HuH-7.5 (cell line): Measurements from ENCODE around the gene PGC.

Experiments used
- DNase-seq: peaks from one replicate; pipeline ENCODE4 v3.0.0; 2011; ENCODE audit warnings: low spot score

Gene PGC

DNA sequence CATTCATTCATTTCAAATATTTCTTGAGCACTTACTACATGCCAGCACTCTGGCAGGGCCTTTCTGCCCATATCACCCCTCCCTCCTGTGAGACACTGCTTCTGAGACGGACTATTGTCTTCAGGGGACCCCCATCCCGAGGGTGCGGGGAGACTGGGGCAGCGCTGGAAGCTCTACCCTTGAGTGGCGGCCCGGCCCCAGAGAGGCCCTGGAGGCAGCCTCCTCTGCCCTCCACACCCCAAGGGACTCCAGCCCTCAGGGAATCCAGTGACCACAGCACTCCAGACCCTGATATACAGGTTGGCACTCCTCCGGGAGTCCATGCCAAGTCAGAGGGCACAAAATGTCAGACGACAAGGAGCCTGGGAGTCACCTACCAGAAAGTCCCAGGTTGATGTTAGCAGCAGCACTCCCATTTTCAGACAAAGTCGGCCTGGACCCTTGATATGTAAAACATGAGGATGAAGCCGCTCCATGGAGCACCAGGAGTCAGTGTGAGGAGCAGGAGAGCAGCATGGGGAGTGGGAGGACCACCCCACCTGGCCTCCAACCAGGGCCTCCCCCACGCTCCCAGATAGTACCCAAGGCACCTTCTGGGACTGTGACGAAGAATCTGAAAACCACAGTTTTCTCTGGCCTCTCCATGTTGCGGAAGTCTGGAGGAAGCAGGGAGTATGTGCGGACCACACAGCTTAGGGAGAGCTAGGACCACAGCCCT, 32.5 kb downstream of the PGC start:
- DNase-seq = no peak

DNA sequence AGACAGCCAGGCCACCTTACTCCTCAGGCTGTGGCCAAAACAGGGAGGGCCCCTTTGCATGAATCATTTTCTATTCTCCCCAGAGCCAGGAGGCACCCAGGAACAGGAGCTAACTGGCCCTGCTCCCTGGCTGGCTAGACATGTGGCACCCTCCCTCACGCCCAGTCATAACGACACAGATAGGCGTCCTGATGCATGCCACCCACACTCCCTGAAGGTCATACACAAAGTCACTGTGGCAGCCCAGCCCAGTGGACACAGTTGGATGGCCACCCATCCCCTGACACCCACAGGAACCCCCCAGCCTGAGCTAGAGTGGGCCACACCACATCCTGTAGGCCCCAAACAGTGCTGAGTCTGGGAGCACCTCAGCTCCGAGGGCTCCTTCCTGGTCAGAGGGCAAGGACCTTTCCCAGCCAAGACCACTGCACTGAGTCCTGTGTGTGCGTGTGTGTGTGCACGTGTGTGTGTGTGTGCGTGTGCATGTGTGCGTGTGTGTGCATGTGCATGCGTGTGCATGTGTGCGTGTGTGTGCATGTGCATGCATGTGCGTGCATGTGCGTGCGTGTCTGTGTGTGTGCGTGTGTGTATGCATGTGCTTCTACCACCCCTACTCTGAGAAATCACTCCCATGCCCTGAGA, 33.4 kb downstream of the PGC start:
- no peak for DNase-seq

DNA sequence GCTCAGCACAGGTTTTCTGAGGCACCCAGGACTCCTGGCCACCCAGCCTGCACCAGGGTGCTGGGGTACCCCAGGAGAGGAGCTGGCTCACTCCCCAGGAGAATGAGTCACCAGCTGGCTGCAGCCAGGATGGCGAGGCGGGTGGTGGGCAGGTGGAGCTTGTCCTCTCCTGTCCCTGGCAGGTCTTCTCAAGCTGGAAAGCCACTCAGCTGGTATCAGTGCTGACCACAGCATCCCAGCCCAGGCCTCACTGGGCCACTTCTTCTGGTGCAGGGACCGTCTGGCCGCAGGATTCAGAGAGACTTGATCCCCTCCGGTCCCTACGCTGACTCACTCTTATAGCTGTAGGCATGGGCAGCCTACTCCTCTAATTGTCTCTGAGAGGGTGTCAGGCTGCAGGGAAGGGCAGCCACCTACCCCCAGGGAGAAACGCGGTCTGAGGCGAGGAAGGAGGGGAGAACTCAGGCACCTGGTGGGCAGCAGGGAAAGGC, 34.0 kb downstream of the PGC start:
- DNase-seq = no peak

DNA sequence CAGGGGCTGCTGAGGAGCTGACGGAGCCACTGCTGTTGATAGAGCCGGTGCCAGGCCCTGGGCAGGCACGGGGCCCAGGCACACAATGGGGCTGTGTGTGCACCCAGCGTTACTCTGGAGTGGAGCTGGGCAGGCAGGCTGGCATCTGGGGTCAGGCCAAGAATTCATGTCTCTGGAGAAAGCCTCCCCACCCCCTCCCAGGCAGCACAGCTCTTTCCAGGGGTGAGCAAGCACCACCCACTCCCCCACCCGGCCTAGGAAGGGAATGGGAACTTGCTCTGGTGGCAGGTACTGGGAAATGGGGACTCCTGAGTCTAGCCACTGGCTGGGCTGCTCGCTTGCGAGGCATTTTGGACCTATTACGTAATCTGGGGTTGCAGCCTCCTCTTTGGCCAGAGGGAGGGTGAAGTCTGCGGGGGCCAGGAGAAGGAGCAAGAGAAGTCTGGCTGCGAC, 34.5 kb downstream of the PGC start:
- no peak for DNase-seq

DNA sequence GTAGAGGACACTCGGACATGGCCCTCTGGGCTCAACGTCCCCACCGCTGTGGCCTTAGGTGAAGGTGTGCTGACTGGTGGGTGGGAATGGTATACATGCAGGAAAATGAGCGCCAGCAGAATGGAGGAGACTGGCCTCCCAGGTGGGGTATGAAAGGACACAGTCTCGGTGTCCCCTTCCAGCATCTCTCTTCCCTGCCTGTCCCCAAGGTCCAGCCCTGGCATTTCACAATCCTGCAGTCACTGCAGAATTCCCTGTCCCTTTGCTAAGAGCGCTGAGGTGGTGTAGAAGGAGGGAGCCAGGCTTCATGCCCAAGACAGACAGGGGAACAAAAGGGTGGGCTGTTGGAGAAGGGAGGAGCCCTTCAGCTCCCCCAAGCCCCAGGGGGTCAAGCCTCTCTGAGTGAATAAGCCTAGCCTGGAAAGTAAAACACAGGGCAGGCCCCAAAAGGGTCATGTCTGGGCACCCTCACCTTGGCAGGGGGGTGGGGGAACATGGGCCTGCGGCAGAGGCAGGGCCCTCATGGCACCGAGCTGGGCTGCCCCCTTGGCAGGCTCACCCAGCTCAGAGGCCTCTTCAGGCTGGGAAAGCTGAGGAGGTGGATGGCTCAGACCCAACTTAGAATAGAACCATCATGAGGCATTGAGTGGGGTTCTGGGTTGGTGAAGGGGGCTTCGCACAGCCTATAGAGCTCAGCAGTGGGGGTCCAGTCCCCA, 35.7 kb downstream of the PGC start:
- DNase-seq = no peak

DNA sequence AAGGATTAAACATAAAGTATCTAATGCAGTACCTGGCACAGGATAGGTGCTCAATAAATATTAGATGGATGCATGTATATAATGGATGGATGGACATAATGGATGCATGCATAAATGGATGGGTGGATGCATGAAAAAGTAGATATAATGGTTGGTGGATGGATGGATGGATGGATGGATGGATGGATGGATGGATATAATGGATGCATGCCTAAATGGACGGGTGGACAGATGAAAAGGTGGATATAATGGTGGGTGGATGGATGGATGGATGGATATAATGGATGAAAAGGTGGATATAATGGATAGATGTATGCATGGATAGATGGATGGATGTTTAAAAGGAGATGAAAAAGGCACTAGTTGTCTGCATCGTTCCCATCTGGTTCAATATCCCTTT, 37.8 kb downstream of the PGC start:
- DNase-seq = no peak

DNA sequence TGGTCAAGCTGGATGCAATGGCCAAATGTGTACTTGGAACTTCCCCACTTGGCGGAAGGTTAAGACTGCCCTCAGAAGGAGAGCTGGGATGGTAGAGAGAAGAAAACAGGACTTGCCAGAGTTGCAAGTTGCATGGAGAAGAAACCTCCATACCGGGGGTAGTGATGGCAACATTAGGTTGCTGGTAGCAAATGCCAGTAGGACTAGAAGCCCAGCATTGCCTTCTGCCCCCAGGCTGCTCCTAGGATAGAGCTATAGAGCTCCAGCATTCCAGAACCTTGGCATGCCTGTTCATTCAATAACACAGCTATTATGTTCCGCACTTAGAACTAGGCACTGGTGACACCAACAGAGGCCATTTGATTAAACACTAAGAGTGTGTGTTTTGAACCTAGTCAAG, 38.3 kb downstream of the PGC start:
- DNase-seq = no peak

DNA sequence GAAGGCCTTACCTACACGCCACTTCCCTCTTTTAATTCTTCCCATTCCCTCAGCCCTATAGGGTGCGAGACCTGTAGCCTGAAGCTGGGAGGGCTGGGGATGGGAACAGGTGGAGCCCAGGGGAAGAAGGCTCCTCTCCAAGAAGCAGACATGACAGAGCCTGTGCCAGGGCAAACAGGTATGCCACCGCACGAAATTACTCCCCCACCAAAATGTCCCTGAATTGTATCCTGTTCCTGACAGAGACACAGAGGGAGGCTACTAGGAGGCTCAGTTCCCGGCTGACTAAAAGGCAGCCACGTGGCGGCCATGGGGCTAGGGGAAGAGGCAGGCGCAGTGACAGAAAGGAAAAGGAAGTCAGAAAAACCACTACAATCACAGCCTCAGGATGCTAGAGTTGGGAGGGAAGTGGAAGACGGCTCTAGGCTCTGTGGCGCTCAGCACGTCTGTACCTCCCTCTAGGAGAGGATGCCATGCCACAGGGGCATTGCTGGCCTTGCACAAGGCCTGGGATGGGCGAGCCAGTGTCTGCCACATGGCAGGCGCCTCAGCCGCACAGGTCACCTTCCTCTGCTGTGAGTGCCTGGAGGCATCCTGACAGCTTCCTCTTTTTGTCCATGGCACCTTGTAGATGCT, 39.5 kb downstream of the PGC start:
- no peak for DNase-seq

DNA sequence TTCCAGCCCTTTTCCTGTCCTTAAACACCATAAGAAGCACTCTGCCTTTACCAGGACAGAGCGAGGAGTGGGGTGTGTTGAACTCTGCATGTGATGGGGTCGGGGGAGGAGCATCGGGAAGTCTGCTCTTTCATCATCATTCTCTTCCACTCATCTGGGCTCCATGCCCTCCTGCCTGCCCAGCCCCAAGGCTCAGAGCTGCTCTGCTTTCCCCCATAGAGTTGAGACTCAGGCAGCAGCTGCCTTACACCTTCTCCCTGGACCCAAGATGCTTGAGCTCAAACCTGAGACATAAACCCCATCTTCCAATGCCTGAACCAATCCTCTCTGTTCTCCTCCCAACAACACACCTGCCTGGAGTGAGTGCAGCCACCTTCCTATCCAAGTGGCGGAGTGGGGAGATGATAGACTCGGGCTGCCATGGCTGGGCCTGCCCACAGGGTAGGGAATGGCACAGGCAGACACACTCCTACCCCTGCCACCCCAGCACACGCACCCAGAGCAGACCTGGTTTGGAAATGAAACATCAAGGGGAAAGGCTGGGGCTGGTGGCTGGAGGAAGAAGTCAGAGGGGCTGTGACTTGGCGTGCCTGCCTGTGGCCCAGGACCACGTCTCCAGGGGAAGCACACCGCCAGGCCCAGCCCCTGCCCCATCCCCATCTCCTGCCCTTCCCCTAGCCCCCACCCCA, 40.2 kb downstream of the PGC start:
- DNase-seq = no peak

DNA sequence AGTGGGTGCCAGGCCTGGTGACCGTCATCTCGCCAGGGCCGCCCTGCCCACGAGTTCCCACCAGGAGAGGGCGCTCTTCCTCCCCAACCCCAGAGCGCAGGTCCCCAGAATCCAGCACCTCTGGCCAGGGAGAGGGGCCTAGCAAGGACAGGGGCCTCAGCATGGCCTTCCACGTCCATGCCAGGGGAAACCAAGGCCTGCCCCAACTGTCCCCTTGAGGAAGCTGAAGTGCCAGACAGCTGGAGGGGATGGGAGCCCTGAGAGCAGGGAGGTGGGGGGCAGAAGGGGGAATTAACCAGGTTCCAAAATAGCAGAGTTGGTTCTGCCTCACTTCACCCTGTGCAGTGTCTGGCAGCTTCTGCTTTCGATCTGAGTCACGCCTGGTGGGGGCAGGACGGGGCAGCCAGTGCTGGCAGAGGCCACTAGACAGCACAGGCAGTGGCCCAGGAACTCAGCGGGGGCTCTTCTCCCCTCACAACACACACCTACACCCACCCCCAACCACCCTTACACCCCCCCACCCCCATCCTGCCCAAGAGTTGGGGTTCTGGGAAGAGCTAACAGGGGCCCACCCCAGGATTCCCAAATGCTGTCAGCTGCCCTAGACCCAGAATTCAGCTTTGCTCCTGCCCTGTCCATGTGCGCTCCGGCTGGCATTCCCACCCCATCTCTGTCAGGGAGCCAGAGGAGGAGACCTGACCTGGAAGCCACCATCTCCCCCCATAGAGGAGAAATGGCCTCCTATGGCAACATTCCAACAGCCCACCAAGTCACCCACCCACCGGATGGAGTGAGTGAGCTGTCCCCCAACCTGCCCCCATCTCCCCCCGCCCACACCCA, 41.0 kb downstream of the PGC start:
- peak; percentile 86 for DNase-seq

DNA sequence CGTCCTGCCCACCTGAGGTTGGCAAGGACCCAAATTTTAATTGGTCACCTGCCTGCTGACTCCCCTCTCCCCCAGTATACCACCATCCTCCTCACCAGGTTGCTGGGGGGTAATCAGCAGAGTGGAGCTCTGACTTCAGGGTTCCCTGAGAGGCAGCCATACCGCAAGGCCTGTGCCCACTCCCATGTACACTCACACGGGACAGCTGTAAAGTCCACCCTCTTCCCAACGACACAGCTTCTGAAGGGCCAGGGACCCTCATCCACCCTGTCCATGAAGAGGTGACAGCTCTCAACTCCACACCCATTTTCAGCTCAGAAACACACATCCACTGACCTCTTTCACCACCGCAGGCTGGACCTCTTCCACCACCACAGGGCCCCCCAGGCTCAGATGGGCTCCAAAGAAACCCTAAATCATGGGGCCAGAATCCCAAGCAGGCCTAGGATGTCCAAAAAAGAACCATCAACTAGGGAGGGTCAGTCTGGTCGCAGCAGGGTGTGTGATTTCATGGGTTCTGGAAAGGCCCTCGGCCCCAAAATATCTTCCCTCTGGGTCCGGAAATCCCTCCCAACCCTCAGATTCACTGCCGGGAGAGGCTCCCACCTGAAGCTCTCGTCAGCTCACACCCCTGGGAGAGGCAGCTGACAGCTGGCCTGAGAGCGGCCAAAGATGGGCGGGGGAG, 41.7 kb downstream of the PGC start:
- DNase-seq = no peak

DNA sequence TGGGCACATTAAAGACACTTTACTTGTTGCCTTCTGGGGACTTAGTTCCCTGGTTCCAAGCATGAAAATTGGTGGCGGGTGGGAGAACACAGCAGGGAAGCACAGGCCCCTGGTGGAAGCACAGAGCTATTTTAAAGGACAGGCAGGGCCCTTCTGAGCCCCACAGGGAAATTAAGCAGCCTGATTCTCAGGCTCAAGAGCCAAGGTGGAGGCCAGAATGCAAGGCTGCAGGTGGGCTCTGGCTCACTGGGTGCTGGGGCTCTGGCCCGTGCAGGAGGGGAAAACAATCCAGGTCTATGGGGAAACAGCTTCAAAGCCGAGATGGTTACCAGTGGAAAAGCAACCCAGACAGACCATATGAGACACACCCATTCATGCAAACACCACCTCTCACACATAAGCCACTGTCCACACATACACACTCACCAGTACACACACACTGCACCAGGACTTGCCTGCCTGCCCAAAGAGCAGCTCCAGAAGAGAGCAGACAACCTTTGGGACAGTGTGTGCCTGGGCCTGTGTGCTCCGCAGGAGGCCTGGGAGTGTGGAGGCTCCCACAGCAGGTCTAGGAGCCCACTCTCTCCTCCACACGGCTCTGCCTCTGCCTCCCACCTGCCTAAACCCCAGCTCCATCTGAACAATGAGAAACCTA, 42.4 kb downstream of the PGC start:
- DNase-seq = no peak

DNA sequence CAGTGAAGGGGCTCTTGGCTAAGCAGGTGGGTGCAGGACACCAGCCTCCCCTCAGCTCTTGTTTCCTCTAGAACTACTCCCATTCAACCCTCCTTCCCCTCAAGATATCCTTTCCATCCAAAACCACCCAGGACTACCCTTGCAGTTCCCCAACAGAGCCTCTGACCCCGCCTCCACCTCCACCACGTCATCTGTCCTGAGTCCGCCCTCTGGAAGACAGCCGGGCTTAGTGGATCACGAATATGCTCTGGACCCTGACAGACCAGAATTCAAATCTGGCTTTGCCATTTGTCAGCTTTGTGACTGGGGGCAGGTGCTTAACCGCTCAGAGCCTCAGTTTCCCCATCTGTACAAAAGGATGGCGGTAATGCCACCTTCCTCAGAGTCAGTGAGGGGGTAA, 43.2 kb downstream of the PGC start:
- DNase-seq = no peak

DNA sequence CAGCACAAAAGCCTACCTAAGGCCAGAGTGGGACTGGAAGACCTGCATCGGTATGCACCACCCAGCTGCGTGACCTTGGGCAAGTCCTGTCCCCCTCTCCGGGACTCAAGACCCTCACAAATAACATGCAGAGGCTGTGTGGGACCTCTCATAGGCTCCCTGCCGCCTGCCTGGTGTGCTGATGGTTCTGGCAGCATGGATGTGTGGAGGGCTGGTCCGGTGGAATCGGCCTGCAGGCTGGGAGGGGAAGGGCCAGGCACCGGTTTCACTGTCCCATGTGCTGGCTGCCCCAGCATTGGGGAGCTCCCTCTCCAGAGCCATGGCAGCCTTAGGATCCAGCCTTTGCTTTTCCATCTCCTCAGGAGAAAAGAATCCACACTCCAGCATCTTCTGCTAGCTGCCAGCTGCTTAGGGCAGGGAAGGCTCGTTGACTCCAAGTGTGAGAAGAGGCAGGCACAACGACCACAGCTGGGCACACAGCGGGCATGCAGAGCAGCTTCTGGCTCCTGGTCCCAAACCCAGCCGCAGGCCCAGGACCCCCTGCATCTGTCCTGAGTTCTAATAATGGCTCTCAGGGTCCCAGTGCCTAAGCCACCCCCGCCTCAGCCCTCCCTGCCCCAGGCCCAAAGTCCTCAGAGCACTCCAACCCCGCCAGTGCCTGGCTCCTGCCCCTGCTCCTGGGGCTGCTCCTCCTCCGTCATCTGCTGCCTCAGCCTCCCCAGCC, 44.3 kb downstream of the PGC start:
- no peak for DNase-seq

DNA sequence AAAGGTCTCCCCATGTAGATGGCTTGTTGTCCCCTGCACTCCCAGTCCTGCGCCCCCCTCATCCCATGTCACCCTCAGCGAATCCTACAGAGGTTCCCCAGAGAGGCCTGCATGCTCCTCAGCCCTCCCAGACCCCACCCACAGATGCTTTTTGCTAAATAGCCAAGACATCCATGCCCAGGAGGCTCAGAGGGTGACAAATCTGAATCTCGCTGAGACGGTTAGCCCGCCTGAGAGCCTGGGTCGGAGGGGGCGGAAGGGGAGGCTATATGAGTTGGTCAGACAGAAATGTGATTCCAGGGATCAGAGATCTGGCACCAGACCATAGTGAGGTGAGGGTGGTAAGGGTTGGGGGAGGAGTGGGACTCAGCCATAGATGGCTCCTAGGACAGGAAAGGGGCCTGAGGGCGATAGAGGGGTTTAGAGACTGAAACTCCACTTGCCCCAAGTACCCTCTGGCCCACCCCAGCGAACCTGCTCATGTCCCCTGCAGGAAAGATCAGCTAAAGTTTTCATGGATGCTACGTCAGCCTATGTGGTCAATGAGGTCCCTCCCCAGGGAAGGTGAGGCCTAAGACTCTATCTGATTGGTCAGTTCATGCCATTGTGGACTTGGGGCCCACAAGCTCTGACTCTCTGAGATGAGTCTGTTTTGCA, 45.0 kb downstream of the PGC start:
- DNase-seq = no peak

DNA sequence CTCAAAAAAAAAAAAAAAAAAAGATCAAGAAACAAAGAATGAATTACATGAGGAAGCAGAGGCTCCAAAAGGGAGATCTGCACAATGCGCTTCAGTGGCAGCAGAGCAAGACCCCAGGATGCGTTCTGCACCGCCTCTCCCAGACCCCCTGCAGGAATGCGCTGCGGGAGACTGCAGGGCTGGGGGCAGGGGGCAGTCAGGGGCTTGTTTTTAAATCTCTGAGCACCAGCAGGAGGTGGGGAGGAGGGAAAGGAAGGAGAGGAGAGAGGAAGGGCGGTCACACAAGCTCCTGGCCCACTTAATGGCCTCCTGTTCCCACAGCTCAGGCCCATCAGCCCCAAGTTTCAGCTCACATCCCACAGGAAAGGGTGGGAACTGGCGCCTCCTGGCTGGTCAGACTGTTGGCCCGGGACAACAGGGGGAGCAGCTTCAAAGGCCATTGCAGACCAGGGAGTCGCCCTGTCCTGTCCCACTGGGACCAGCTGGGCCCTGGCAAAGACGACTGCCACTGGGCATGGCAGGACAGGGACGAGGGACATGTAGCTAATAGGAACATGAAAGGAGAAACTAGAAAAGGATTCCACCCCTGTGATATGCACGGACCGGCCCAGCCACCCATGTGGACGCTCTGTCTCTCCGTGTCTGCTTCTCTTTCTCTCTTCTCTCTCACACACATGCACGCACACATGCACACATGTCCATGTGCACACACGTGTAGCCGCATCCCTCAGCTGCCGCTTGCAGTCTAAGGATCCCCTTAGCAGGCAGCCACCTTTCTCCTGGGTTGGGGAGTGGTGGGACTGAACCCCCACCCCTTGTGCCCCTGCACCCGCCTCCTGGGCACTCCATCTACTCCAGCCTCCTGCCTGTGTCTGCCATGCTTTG, 46.5 kb downstream of the PGC start:
- no peak for DNase-seq

DNA sequence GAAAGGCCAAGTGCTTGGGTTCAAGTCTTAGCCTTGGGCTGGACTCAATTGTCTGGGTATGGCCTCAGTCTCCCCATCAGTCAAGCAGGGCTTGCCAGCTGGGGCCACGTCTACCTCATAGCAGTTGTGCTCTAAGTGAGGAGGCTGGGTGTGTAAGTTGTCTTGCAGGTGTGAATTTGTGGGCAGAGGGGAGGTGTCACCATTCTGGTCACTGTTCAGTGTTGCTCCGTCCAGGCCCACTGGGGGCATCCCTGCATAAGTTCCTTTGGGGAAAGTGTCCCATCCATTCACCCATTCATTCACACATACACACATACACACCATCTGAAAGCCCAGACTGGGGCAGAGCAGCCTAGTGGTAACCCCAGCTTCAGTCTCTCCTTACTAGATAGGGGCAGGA, 48.1 kb downstream of the PGC start:
- no peak for DNase-seq
